HFFc6 (cell line): Measurements from ENCODE around the gene ASGR1. TPM values are rescaled to one million over a fixed set of nuclear protein-coding genes. Genes with fewer than 3 reads are reported as not detected.
A peak's percentile ranks its signal among the peaks of the same experiment; 100 is the strongest.

ENCODE experiments used
- DNase-seq: peaks from one replicate; pipeline ENCODE4 v3.0.0-alpha.2; 2018
- H3K27ac Mint-ChIP-seq: 2 replicates; pipeline ENCODE4 v1.8.0; 2020; ENCODE audit warnings: mild to moderate bottlenecking, mixed read lengths
- H3K27me3 Mint-ChIP-seq: 2 replicates; pipeline ENCODE4 v1.8.0; 2021; ENCODE audit warnings: mild to moderate bottlenecking, moderate library complexity, mixed read lengths; ENCODE audit not compliant: insufficient read depth
- H3K36me3 Mint-ChIP-seq: 2 replicates; pipeline ENCODE4 v1.8.0; 2021; ENCODE audit warnings: low read depth, mixed read lengths
- H3K4me1 Mint-ChIP-seq: 2 replicates; pipeline ENCODE4 v1.8.0; 2020; ENCODE audit warnings: low read depth, mixed read lengths
- H3K4me3 Mint-ChIP-seq: 2 replicates; pipeline ENCODE4 v1.8.0; 2020; ENCODE audit warnings: mild to moderate bottlenecking, moderate library complexity, mixed read lengths
- H3K9me3 Mint-ChIP-seq: 2 replicates; pipeline ENCODE4 v1.8.0; 2020; ENCODE audit warnings: mild to moderate bottlenecking, mixed read lengths
- CTCF ChIP-seq: fragments of 200-600 bp; sonication (generic); IDR thresholded peaks from 2 replicates; pipeline ENCODE4 v1.5.0; 2021; ENCODE audit warnings: antibody characterized with exemption, mild to moderate bottlenecking
- total RNA-seq, 6 experiments: library from RNA; stranded (reverse); fragmentation: NEBNext Ultra II Directional; extraction: Animal tissue kit (Norgen Biotek cat#: 25700); gene quantifications; 2 replicates in 1 of 6; 3 replicates in 5 of 6; pipeline ENCODE4 v1.2.3, GENCODE V29; 2021

ASGR1 gene
- total RNA-seq, 6 experiments from 2014 or later: 0.71 to 1.4 (median 0.83) TPM

GRCh38 chr17:7221278-7222092, 42.3 kb upstream of the ASGR1 start:
- Mint-ChIP-seq H3K36me3 (peaks cover 25% of the 10 kb centered on the region), H3K27ac (peak overlapping the region; percentile 92), H3K9me3 (no peaks in the 10 kb centered on the region), H3K4me3 (peak overlapping the region; percentile 92), H3K4me1 (peaks cover 59% of the 10 kb centered on the region), H3K27me3 (peaks cover 24% of the 10 kb centered on the region)
- no peak for TF ChIP-seq CTCF
- no peak for DNase-seq

- Mint-ChIP-seq H3K4me1 (peaks cover 66% of the 10 kb centered on the region), H3K27me3 (peaks cover 26% of the 10 kb centered on the region), H3K27ac (peak overlapping the region; percentile 92), H3K4me3 (peak overlapping the region; percentile 92), H3K9me3 (no peaks in the 10 kb centered on the region), H3K36me3 (peaks cover 25% of the 10 kb centered on the region)
- peak; percentile 56 for DNase-seq
- peak; percentile 76 for TF ChIP-seq CTCF
Observed at GRCh38 chr17:7220593-7221277, 41.6 kb upstream of the ASGR1 start.

- peaks cover 74% of the 10 kb centered on the region for H3K4me1 Mint-ChIP-seq
- peak; percentile 82 for DNase-seq
- H3K27me3 Mint-ChIP-seq: peaks cover 29% of the 10 kb centered on the region
- peak within 1 kb of the TSS; percentile 92 for H3K27ac Mint-ChIP-seq
- TF ChIP-seq CTCF: no peak
- H3K9me3 Mint-ChIP-seq: no peaks in the 10 kb centered on the region
- H3K4me3 Mint-ChIP-seq: peak within 1 kb of the TSS; percentile 92
- H3K36me3 Mint-ChIP-seq: peaks cover 25% of the 10 kb centered on the region
Observed at GRCh38 chr17:7219812-7220592, 40.8 kb upstream of the ASGR1 start, which contains the start of the genes ACADVL and DLG4. Gene ACADVL (plus strand): TSS chr17:7219938. CDS start chr17:7219985, 47 bp downstream. Gene DLG4 (minus strand): TSS chr17:7219836.

- H3K36me3 Mint-ChIP-seq: peaks cover 25% of the 10 kb centered on the region
- H3K4me3 Mint-ChIP-seq: peak overlapping the region; percentile 92
- TF ChIP-seq CTCF: no peak
- peak overlapping the region; percentile 92 for H3K27ac Mint-ChIP-seq
- peaks cover 32% of the 10 kb centered on the region for H3K27me3 Mint-ChIP-seq
- no peak for DNase-seq
- peaks cover 80% of the 10 kb centered on the region for H3K4me1 Mint-ChIP-seq
- H3K9me3 Mint-ChIP-seq: no peaks in the 10 kb centered on the region
Observed at GRCh38 chr17:7219229-7219811, 40.1 kb upstream of the ASGR1 start.

- H3K27me3 Mint-ChIP-seq: peaks cover 33% of the 10 kb centered on the region
- peak overlapping the region; percentile 92 for H3K4me3 Mint-ChIP-seq
- TF ChIP-seq CTCF: no peak
- peaks cover 82% of the 10 kb centered on the region for H3K4me1 Mint-ChIP-seq
- no peaks in the 10 kb centered on the region for H3K9me3 Mint-ChIP-seq
- peaks cover 22% of the 10 kb centered on the region for H3K36me3 Mint-ChIP-seq
- peak overlapping the region; percentile 92 for H3K27ac Mint-ChIP-seq
- DNase-seq: no peak
Observed at GRCh38 chr17:7218758-7219157, 39.6 kb upstream of the ASGR1 start.
